Spleen (tissue), 7 donors: Measurements from ENCODE around the gene ATP2A1.

Source experiments
- CTCF ChIP-seq, 11 experiments: fragments of 200-600 bp in 7 of 11; fragments of 450-650 bp in 4 of 11; sonication (generic) in 4 of 11; IDR thresholded peaks in 8 of 11; conservative IDR thresholded peaks in 3 of 11; 1 replicate in 7 of 11; 2 replicates in 4 of 11; pipeline versions ENCODE4 v1.4.0 to v1.8.0; 2016 to 2021; ENCODE audit warnings: antibody characterized with exemption in 11 of 11, inconsistent platforms in 4 of 11, mild to moderate bottlenecking in 1 of 11
- POLR2A ChIP-seq, 3 donors: fragments of 450-650 bp; IDR thresholded peaks; one replicate each; pipeline ENCODE4 v1.5.1; 2017; ENCODE audit warnings: antibody characterized with exemption in 3 of 3, mild to moderate bottlenecking in 1 of 3
- POLR2AphosphoS5 ChIP-seq, 3 donors: sonication (generic); formaldehyde crosslinking; IDR thresholded peaks; one replicate each; pipeline ENCODE4 v1.5.1; 2017; ENCODE audit warnings: antibody characterized with exemption in 3 of 3
- donor health status: DM: no; HTN: no; CAD: no; lungs with moderate emphysema.
- donor health status: DM: no; HTN: no; CAD: no.
- donor health status: DM: no; HTN: no; CAD: no.

GRCh38 chr16:28923231-28923587 lies 44.9 kb downstream of the ATP2A1 start:
- TF ChIP-seq CTCF (IDR thresholded peaks at IDR 0.05 in 8 of 11, conservative IDR thresholded peaks at IDR 0.05 in 3 of 11) = no peak
- TF ChIP-seq POLR2A (IDR thresholded peaks at IDR 0.05) = no peak
- no peak for TF ChIP-seq POLR2AphosphoS5 (IDR thresholded peaks at IDR 0.05)
